SU-DHL-6 (cell line): ENCODE measurements around the gene HS6ST3.
"Not testable (repeated sequence)": the region's sequence is repeated elsewhere in the genome, so short reads cannot be mapped to it uniquely, and the experiment has no call there.

Experiments
- H2AFZ ChIP-seq: fragments of 200-600 bp; sonication (generic); 2 replicates; pipeline ENCODE4 v1.6.1; 2014; ENCODE audit warnings: low read depth, mild to moderate bottlenecking, moderate library complexity, mixed read lengths, antibody characterized with exemption, low read length; ENCODE audit not compliant: severe bottlenecking
- H3F3A ChIP-seq: fragments of 200-600 bp; shearing (Covaris generic); 2 replicates; pipeline ENCODE4 v1.6.0; 2016; ENCODE audit warnings: antibody characterized with exemption, mild to moderate bottlenecking; ENCODE audit not compliant: insufficient read depth
- H3K27ac ChIP-seq: fragments of 200-600 bp; sonication (generic); 2 replicates; pipeline ENCODE4 v1.5.1; 2016; ENCODE audit warnings: low read depth, mild to moderate bottlenecking, low read length, moderate library complexity, mixed read lengths
- H3K27me3 ChIP-seq: fragments of 200-600 bp; sonication (generic), shearing (Covaris generic); 2 replicates; pipeline ENCODE4 v1.6.0; 2014; ENCODE audit warnings: mild to moderate bottlenecking, low read length
- H3K36me3 ChIP-seq: fragments of 200-600 bp; sonication (generic); 2 replicates; pipeline ENCODE4 v1.6.1; 2014; ENCODE audit warnings: mild to moderate bottlenecking, low read length, mixed read lengths
- H3K4me2 ChIP-seq: fragments of 300-600, 200-600 bp; shearing (Covaris generic), sonication (generic); 2 replicates; pipeline ENCODE4 v1.6.0; 2014; ENCODE audit warnings: low read length, low read depth, mild to moderate bottlenecking; ENCODE audit not compliant: poor library complexity, severe bottlenecking
- H3K4me3 ChIP-seq: fragments of 200-600 bp; sonication (generic); 2 replicates; pipeline ENCODE4 v1.5.1; 2014; ENCODE audit warnings: antibody characterized with exemption, low read length, mild to moderate bottlenecking, mixed read lengths; ENCODE audit not compliant: insufficient read depth, poor library complexity, severe bottlenecking
- H3K79me2 ChIP-seq: fragments of 200-600 bp; sonication (generic); 2 replicates; pipeline ENCODE4 v1.6.1; 2014; ENCODE audit warnings: mild to moderate bottlenecking, low read length, moderate library complexity; ENCODE audit not compliant: insufficient read depth
- H3K9ac ChIP-seq: fragments of 200-600 bp; sonication (generic); 2 replicates; pipeline ENCODE4 v1.7.0; 2014; ENCODE audit warnings: mild to moderate bottlenecking, low read length
- H3K9me2 ChIP-seq: fragments of 200-600 bp; sonication (generic); replicated peaks from 2 replicates; pipeline ENCODE4 v1.6.1; 2014; ENCODE audit warnings: low read length; ENCODE audit not compliant: insufficient read depth
- H3K9me3 ChIP-seq: fragments of 200-600 bp; sonication (generic); 2 replicates; pipeline ENCODE4 v1.6.1; 2014; ENCODE audit warnings: low read length, mixed read lengths; ENCODE audit not compliant: insufficient read depth
- H4K20me1 ChIP-seq: fragments of 200-600 bp; sonication (generic); 2 replicates; pipeline ENCODE4 v1.6.1; 2014; ENCODE audit warnings: low read depth, mild to moderate bottlenecking, antibody characterized with exemption, low read length, moderate library complexity, mixed read lengths
- EZH2phosphoT487 ChIP-seq: fragments of 200-600 bp; sonication (generic), shearing (Covaris generic); conservative IDR thresholded peaks from 2 replicates; pipeline ENCODE4 v1.6.1; 2018; ENCODE audit warnings: mild to moderate bottlenecking, antibody characterized with exemption, low read length, moderate library complexity, mixed read lengths
- TF ChIP-seq, protein P1 (sequence below): fragments of 200-600 bp; sonication (generic); IDR thresholded peaks from one replicate; pipeline ENCODE4 v1.5.1; 2017; ENCODE audit warnings: antibody characterized with exemption, mild to moderate bottlenecking, low read length, moderate library complexity; ENCODE audit not compliant: insufficient read depth, poor library complexity, severe bottlenecking

Gene HS6ST3

DNA sequence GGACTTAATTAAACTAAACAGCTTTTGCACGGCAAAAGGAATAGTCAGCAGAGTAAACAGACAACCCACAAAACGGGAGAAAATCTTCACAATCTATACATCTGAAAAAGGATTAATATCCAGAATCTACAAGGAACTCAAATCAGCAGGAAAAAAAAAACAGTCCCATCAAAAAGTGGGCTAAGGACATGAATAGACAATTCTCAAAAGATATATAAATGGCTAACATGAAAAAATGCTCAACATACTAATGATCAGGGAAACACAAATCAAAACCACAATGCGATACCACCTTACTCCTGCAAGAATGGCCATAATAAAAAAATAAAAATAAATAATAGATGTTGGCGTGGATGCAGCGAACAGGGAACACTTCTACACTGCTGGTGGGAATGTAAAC is 38.4 kb upstream of the HS6ST3 start:
- H3K9ac ChIP-seq, H3K36me3 ChIP-seq, H3K9me3 ChIP-seq, H4K20me1 ChIP-seq, H3F3A ChIP-seq, H3K4me3 ChIP-seq, H3K9me2 ChIP-seq, H3K4me2 ChIP-seq, H3K27me3 ChIP-seq, H2AFZ ChIP-seq, H3K27ac ChIP-seq: not testable (repeated sequence)
- H3K79me2 ChIP-seq: peaks cover 19% of the 10 kb centered on the region

DNA sequence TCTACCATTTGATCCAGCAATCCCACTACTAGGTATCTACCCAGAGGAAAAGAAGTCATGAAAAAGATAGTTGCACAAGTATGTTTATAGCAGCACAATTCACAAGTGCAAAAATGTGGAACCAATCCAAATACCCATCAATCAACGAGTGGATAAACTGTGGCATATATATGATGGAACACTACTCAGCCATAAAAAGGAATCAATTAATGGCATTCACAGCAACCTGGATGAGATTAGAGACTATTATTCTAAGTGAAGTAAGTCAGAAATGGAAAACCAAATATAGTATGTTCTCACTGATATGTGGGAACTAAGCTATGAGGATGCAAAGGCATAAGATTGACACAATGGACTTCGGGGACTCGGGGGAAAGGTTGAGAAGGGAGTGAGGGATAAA is 38.0 kb upstream of the HS6ST3 start:
- H3K27ac ChIP-seq, H3K9me3 ChIP-seq, H3F3A ChIP-seq, H3K27me3 ChIP-seq, H2AFZ ChIP-seq, H3K36me3 ChIP-seq, H4K20me1 ChIP-seq, H3K9me2 ChIP-seq: not testable (repeated sequence)
- Histone ChIP-seq H3K4me3 (peak overlapping the region; percentile 73), H3K79me2 (peaks cover 16% of the 10 kb centered on the region), H3K4me2 (peak overlapping the region; percentile 69), H3K9ac (0 out of 2 replicates have a peak overlapping the region, but pooled peaks have one; percentile 70)

DNA sequence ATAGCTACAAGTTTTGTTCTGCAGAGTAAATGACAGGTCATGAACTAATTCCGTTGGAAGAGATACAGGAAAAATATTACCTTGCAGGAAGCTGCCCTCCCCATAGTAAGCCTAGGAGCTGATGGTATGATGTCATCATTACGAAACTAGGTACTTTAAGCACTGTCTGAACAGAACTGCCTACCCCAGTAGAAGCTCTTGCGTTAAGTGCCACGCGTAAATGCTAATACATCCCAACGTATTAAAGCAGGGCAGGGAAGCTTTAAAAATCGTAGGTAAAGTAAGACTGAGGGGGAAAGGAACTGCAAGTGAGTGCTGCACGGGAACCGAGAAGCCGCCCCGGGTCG is 37.3 kb upstream of the HS6ST3 start:
- H3K9me2 ChIP-seq: no peaks in the 10 kb centered on the region
- H3F3A ChIP-seq: no peaks in the 10 kb centered on the region
- peaks cover 15% of the 10 kb centered on the region; the same call in 1 of the 2 replicates for H3K79me2 ChIP-seq
- no peak for TF ChIP-seq EZH2phosphoT487
- TF ChIP-seq, protein P1, sequence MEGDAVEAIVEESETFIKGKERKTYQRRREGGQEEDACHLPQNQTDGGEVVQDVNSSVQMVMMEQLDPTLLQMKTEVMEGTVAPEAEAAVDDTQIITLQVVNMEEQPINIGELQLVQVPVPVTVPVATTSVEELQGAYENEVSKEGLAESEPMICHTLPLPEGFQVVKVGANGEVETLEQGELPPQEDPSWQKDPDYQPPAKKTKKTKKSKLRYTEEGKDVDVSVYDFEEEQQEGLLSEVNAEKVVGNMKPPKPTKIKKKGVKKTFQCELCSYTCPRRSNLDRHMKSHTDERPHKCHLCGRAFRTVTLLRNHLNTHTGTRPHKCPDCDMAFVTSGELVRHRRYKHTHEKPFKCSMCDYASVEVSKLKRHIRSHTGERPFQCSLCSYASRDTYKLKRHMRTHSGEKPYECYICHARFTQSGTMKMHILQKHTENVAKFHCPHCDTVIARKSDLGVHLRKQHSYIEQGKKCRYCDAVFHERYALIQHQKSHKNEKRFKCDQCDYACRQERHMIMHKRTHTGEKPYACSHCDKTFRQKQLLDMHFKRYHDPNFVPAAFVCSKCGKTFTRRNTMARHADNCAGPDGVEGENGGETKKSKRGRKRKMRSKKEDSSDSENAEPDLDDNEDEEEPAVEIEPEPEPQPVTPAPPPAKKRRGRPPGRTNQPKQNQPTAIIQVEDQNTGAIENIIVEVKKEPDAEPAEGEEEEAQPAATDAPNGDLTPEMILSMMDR: no peak
- peak overlapping the region; percentile 73 for H3K4me3 ChIP-seq
- H4K20me1 ChIP-seq: no peaks in the 10 kb centered on the region
- peak overlapping the region; percentile 69 for H3K4me2 ChIP-seq
- H3K9ac ChIP-seq: peak overlapping the region; percentile 70
- peak overlapping the region; percentile 51 for H3K27ac ChIP-seq
- no peaks in the 10 kb centered on the region for H3K36me3 ChIP-seq
- peak overlapping the region; percentile 92 for H2AFZ ChIP-seq
- no peaks in the 10 kb centered on the region; the same call in 1 of the 2 replicates for H3K27me3 ChIP-seq
- H3K9me3 ChIP-seq: no peaks in the 10 kb centered on the region

GRCh38 chr13:96053003-96053703 is 36.8 kb upstream of the HS6ST3 start, which contains the start of gene UGGT2:
Gene UGGT2, minus strand, starts transcription at chr13:96053401. Its CDS starts 89 bp downstream, at chr13:96053312.
- Histone ChIP-seq H3K27ac (peak within 1 kb of the TSS; percentile 51), H3K36me3 (no peaks in the 10 kb centered on the region), H3K4me2 (peak within 1 kb of the TSS; percentile 69), H2AFZ (peak within 1 kb of the TSS; percentile 92), H3K9me2 (no peaks in the 10 kb centered on the region), H3F3A (no peaks in the 10 kb centered on the region), H3K9ac (peak within 1 kb of the TSS; percentile 70), H4K20me1 (no peaks in the 10 kb centered on the region), H3K27me3 (no peaks in the 10 kb centered on the region; the same call in 1 of the 2 replicates), H3K4me3 (peak within 1 kb of the TSS; percentile 73), H3K79me2 (peaks cover 15% of the 10 kb centered on the region; the same call in 1 of the 2 replicates), H3K9me3 (no peaks in the 10 kb centered on the region)
- TF ChIP-seq, protein P1: no peak
- no peak for TF ChIP-seq EZH2phosphoT487
